Measurements from ENCODE around the gene ZNF296. TPM values are rescaled to one million over a fixed set of nuclear protein-coding genes. Genes with fewer than 3 reads are reported as not detected.

Gene ZNF296
- polyA plus RNA-seq, 1 donor from 2014 or later: 1.4 TPM

DNA sequence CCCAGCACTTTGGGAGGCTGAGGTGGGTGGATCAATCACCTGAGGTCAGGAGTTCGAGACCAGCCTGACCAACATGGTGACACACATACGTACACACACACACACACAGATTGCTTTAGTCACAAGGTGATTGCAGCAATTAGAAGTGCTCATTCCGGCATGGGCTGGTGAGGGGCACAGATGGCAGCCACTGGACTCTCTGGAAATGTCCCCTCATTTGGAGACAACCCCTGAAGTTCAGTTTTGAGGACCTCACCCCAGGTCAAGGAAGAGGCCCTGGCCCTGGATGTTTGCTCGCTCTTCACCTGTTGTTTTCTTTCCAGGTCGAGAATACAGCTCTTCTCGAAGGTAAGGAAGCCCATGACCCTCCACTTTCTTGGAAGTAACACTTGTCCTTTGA lies 6.1 kb downstream of the ZNF296 start:
- no peak overlapping the region for H3K27ac ChIP-seq (ENCODE audit: low read length)
- H3K9ac ChIP-seq (ENCODE audit: low read length): no peak overlapping the region
- H3F3A ChIP-seq (ENCODE audit: insufficient read depth, low read length, poor library complexity, severe bottlenecking): no peaks in the 10 kb centered on the region
- peaks cover 7% of the 10 kb centered on the region for H3K27me3 ChIP-seq (ENCODE audit: insufficient read depth, low read depth, low read length)
- H3K4me2 ChIP-seq (ENCODE audit: low read length): no peak overlapping the region
- H2AFZ ChIP-seq (ENCODE audit: low read depth, low read length): no peak overlapping the region
- H3K79me2 ChIP-seq (replicated peaks; ENCODE audit: insufficient read depth, low read length): no peaks in the 10 kb centered on the region
- H3K9me3 ChIP-seq (ENCODE audit: low read length): no peaks in the 10 kb centered on the region
- no peaks in the 10 kb centered on the region for H4K20me1 ChIP-seq (ENCODE audit: insufficient read depth)
- no peak overlapping the region for H3K4me3 ChIP-seq (ENCODE audit: low read length)
- no peaks in the 10 kb centered on the region for H3K36me3 ChIP-seq (ENCODE audit: insufficient read depth, low read length)
- H3K9me2 ChIP-seq (ENCODE audit: insufficient read depth, low read length): no peaks in the 10 kb centered on the region
- TF ChIP-seq POLR2AphosphoS5 (IDR thresholded peaks at IDR 0.05) (no peak), RAD21 (conservative IDR thresholded peaks at IDR 0.05) (no peak), MXI1 (conservative IDR thresholded peaks at IDR 0.05; ENCODE audit: poor library complexity, severe bottlenecking) (no peak), EZH2 (IDR thresholded peaks at IDR 0.05; ENCODE audit: borderline replicate concordance, insufficient read depth, low read length, poor library complexity, severe bottlenecking) (no peak), SMC3 (conservative IDR thresholded peaks at IDR 0.05; ENCODE audit: poor library complexity) (no peak)
- TF ChIP-seq, protein P1, sequence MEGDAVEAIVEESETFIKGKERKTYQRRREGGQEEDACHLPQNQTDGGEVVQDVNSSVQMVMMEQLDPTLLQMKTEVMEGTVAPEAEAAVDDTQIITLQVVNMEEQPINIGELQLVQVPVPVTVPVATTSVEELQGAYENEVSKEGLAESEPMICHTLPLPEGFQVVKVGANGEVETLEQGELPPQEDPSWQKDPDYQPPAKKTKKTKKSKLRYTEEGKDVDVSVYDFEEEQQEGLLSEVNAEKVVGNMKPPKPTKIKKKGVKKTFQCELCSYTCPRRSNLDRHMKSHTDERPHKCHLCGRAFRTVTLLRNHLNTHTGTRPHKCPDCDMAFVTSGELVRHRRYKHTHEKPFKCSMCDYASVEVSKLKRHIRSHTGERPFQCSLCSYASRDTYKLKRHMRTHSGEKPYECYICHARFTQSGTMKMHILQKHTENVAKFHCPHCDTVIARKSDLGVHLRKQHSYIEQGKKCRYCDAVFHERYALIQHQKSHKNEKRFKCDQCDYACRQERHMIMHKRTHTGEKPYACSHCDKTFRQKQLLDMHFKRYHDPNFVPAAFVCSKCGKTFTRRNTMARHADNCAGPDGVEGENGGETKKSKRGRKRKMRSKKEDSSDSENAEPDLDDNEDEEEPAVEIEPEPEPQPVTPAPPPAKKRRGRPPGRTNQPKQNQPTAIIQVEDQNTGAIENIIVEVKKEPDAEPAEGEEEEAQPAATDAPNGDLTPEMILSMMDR (IDR thresholded peaks at IDR 0.05; ENCODE audit: poor library complexity, severe bottlenecking): no peak
- TF ChIP-seq, protein P2, sequence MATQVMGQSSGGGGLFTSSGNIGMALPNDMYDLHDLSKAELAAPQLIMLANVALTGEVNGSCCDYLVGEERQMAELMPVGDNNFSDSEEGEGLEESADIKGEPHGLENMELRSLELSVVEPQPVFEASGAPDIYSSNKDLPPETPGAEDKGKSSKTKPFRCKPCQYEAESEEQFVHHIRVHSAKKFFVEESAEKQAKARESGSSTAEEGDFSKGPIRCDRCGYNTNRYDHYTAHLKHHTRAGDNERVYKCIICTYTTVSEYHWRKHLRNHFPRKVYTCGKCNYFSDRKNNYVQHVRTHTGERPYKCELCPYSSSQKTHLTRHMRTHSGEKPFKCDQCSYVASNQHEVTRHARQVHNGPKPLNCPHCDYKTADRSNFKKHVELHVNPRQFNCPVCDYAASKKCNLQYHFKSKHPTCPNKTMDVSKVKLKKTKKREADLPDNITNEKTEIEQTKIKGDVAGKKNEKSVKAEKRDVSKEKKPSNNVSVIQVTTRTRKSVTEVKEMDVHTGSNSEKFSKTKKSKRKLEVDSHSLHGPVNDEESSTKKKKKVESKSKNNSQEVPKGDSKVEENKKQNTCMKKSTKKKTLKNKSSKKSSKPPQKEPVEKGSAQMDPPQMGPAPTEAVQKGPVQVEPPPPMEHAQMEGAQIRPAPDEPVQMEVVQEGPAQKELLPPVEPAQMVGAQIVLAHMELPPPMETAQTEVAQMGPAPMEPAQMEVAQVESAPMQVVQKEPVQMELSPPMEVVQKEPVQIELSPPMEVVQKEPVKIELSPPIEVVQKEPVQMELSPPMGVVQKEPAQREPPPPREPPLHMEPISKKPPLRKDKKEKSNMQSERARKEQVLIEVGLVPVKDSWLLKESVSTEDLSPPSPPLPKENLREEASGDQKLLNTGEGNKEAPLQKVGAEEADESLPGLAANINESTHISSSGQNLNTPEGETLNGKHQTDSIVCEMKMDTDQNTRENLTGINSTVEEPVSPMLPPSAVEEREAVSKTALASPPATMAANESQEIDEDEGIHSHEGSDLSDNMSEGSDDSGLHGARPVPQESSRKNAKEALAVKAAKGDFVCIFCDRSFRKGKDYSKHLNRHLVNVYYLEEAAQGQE (IDR thresholded peaks at IDR 0.05; ENCODE audit: borderline replicate concordance): no peak

DNA sequence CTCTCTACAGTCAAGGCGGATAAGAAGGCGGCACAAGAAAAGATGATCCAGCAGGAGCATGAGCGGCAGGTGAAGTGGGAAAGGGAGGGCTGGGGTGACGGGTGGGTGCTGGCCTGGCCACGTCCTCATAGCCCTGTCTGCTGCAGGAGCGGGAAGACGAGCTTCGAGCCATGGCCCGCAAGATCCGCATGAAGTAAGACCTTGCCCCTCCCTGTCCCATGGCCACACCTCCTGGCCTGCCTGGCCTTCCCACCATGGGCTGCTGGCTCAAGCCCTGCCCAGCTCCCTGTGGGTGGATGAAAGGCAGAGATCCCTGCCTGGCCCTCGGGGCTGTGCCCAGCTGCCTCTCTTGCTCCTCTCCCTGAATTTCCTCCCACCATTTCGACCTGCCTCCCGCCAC lies 7.2 kb downstream of the ZNF296 start:
- Histone ChIP-seq H3K4me3 (ENCODE audit: low read length) (no peak overlapping the region), H3K36me3 (ENCODE audit: insufficient read depth, low read length) (no peaks in the 10 kb centered on the region), H2AFZ (ENCODE audit: low read depth, low read length) (no peak overlapping the region)

More for the DNA sequence above, 7.2 kb downstream of the ZNF296 start:
- H4K20me1 ChIP-seq (ENCODE audit: insufficient read depth): no peaks in the 10 kb centered on the region
- H3K27me3 ChIP-seq (ENCODE audit: insufficient read depth, low read depth, low read length): no peaks in the 10 kb centered on the region
- no peaks in the 10 kb centered on the region for H3K79me2 ChIP-seq (replicated peaks; ENCODE audit: insufficient read depth, low read length)
- H3K9me2 ChIP-seq (ENCODE audit: insufficient read depth, low read length): no peaks in the 10 kb centered on the region
- TF ChIP-seq, protein P1 (IDR thresholded peaks at IDR 0.05; ENCODE audit: poor library complexity, severe bottlenecking): no peak
- no peak for TF ChIP-seq MXI1 (conservative IDR thresholded peaks at IDR 0.05; ENCODE audit: poor library complexity, severe bottlenecking)
- H3F3A ChIP-seq (ENCODE audit: insufficient read depth, low read length, poor library complexity, severe bottlenecking): no peaks in the 10 kb centered on the region
- H3K4me2 ChIP-seq (ENCODE audit: low read length): no peak overlapping the region
- no peak overlapping the region for H3K27ac ChIP-seq (ENCODE audit: low read length)
- no peak overlapping the region for H3K9ac ChIP-seq (ENCODE audit: low read length)
- H3K9me3 ChIP-seq (ENCODE audit: low read length): no peaks in the 10 kb centered on the region

Data from neural cell (in vitro differentiated cells).